ENCODE data around the gene SSBP2.
A peak's percentile ranks its signal among the peaks of the same experiment; 100 is the strongest.
"Not testable (repeated sequence)": the region's sequence is repeated elsewhere in the genome, so short reads cannot be mapped to it uniquely, and the experiment has no call there.

The SSBP2 gene

GRCh38 chr5:81646469-81646995, 104.4 kb downstream of the SSBP2 start:
- no peak for DNase-seq

DNA sequence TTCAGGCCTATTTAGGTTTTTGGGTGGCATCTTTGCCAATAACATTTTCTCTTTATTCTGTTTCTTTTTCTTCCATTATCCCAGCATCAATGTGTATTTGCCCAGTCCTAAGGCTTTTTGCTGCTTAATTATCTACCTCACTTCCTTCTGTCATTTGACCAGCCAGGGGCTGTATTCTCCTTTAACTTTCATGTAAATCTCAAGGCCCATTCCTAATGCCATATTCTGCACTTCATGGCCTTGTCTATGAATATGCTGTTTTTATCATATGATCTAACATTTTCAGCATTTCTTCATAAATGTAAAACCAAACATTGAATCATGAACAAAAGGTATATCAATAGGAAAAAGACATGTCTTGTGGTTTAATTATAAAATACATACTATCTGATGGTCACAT, 108.7 kb downstream of the SSBP2 start:
- no peak for DNase-seq

DNA sequence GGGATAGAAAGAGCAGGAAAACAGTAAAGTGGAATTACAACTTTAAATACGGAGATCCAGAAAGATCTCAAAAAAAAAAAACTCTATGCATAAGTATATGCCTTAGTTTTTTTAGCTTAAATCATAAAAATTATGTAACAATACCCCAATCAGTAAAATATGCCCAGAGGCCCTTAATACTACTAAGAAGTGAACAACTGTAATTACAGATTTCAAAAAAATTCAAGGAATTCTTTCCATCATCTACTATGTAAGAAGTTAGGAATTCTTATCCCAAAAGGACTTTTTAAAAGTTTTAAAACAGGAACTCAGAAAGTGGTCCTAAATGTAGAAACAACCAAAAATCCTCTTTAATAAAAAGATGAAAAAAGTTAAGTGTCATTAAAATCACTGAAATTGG, 111.3 kb downstream of the SSBP2 start:
- DNase-seq, result no peak

DNA sequence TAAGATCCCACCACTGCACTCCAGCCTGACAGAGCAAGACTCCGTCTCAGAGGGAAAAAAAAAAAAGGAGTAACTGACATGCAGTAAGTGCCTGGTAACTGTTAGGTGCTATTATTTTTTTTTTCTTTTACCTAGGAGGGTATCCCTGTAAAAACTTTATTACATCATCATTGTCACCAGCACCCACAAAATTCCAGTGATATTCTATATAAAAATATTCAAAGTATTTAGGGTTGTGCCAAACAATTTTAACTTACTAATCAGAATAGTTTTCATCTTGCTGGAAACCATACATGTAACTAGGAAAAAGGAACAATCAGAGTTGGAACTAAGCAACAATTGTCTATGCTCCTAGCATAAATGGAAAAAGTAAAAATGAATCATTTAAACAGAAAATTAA, 112.4 kb downstream of the SSBP2 start:
- no peak for DNase-seq

GRCh38 chr5:81633891-81634290, 117.0 kb downstream of the SSBP2 start:
- DNase-seq, result no peak

GRCh38 chr5:81633471-81633870, 117.4 kb downstream of the SSBP2 start:
- no peak for DNase-seq

DNA sequence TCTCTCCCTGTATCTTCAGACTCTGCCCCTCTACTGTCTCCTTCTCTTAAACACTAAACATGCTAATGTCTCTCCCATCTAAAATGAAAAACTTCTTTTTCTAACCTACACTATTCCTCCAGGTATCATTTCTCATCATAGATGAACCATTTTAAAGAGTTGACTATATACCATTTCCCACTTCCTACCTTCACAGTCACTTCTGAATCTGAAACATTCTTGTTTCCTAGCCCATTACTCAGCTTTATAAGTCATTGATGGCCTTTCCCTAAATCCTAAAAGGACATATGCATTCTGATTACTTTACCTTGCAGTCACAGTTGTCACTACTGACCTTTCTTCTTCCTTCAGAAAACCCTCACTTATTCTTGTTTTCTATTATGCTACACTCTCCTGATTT, 118.2 kb downstream of the SSBP2 start:
- DNase-seq, result no peak

- no peak for DNase-seq
These were observed 119.3 kb downstream of the SSBP2 start for GRCh38 chr5:81631621-81632020.

GRCh38 chr5:81631124-81631523, 119.8 kb downstream of the SSBP2 start:
- no peak for DNase-seq

DNA sequence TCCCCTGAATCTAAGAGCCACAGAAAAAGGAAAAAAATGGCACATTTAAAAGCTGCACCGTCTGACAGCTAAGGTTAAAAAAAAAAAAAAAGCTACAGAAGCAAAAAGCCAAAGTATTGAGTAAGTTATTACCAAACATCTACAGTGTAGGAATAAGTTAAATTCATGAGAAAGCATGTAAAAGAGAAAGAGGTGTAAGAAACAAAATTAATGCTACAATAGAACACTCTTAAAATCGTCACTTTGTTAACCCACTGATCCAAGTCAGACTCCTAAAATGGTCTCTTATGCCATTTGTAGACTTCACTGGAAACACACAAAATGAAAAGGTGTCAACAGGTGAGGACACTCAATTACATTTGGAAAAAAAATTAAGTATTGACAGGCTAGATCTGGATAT, 120.2 kb downstream of the SSBP2 start:
- no peak for DNase-seq

DNA sequence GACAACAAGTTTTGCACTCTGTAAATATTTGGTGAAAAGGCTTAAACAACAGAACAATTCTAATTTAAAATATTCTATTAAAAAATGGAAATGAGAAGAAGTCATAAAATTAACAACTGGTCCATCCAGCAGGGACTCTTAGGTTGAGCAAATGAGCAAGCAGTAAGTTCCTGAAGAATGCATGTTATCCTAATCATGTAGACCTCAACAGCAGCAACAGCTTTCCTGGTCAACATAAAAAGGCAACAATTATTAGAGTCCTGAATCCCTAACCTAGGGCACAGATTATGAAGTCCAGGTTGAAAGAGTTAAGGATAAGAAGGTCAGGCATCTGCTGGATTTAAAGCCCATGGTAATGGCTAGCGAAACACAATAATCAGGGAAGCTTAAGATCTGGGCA, 120.9 kb downstream of the SSBP2 start:
- DNase-seq, result no peak

DNA sequence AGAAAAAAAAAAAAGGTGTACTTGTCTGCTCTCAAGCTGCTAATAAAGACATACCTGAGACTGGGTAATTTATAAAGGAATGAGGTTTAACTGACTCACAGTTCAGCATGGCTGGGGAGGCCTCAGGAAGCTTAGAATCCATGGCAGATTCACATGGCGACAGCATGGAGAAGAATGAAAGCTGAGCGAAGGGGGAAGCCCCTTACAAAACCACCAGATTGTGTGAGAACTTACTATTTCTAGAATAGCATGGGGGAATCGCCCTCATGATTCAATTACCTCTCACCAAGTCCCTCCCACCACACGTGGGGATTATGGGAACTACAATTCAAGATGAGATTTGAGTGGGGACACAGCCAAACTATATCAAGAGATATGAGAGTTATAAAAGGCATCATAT, 122.8 kb downstream of the SSBP2 start:
- DNase-seq, result not testable (repeated sequence)

DNA sequence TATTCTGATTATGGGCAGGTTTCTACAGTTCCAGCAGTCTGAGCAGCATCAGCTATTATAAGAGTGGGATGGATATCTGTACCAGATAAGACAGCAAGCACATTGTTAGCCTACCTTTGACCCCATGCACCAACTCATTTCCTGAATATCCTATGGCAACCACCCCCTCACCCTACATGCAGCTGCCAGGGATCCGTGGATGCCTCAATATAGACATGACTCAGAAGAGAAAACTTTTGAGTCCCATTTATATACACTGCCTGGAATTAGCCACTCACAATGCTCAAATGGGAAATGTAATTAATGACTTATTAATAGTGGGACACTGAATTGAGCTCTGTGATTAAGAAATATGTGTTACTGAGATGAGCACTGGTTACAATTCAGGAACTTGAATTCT, 124.4 kb downstream of the SSBP2 start:
- peak; percentile 74 for DNase-seq

DNA sequence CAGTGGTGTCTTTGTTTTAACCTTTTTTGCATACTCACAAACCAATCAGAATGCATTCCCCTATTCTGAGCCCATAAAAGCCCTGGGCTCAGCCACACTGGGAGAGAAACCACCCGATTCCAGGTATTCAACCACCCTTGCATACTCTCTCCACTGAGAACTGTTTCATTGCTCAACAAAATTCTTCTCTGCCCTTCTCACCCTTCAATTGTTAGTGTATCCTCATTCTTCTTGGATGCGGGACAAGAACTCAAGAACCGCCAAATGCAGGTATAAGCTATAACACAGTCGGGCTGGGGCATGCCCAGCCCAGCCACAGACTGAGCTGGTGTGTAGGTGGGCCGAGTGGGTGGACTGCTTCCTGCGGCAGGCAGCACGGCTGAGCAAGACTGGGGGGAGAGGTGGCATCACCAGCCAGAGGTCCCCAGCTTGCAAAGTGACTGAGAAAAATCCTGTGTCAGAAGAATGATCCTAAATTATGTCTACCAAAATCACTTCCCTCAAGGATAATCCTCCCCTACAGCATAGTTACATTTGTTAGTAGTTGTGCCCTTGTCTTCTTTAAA, 141.0 kb downstream of the SSBP2 start:
- no peak for DNase-seq

GRCh38 chr5:81608976-81609375, 141.9 kb downstream of the SSBP2 start:
- no peak for DNase-seq

DNA sequence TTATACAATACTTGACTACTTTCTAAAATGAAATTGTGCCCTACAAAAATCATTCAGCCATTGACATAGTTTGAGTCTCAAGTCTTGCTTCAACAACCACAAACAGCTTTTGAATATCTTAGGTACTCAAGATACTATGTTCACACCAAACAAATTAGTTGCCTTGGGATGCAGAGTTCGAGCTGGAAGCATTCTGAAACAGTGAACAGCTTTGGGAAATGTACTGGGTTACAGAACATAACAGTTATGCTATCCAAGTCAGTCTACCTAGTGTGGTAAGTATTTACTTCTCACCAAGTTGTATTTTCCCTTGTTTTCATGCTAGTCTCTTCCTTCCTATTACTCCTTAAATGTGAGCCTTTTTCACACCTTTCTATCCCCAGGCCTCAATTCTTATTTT, 143.2 kb downstream of the SSBP2 start:
- DNase-seq, result no peak

- no peak for DNase-seq
These were observed 144.7 kb downstream of the SSBP2 start for GRCh38 chr5:81606150-81606549.

- no peak for DNase-seq
These were observed 145.6 kb downstream of the SSBP2 start for GRCh38 chr5:81605299-81605698.

GRCh38 chr5:81604193-81604592, 146.7 kb downstream of the SSBP2 start:
- DNase-seq, result no peak

DNA sequence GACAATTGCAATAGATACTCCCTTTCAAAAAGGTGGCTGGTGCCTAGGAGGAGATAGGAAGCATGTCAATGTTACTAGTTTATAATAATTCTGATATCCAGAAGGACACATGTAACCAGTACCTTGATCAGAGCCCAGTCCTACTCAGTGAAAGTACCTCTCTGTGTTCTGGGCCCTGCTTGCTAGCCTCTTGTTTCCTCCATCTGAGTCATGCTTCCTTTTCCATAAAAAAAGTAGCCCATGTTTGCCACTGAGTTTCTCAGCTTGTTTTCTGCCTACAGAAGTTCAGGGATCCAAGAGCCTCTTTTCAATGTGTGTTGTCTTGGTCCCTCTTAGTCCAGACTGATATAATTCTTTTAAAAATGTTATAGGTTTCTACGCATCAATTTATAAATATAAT, 149.0 kb downstream of the SSBP2 start:
- no peak for DNase-seq

- DNase-seq, result not testable (repeated sequence)
These were observed 158.8 kb downstream of the SSBP2 start for GRCh38 chr5:81592085-81592484.

DNA sequence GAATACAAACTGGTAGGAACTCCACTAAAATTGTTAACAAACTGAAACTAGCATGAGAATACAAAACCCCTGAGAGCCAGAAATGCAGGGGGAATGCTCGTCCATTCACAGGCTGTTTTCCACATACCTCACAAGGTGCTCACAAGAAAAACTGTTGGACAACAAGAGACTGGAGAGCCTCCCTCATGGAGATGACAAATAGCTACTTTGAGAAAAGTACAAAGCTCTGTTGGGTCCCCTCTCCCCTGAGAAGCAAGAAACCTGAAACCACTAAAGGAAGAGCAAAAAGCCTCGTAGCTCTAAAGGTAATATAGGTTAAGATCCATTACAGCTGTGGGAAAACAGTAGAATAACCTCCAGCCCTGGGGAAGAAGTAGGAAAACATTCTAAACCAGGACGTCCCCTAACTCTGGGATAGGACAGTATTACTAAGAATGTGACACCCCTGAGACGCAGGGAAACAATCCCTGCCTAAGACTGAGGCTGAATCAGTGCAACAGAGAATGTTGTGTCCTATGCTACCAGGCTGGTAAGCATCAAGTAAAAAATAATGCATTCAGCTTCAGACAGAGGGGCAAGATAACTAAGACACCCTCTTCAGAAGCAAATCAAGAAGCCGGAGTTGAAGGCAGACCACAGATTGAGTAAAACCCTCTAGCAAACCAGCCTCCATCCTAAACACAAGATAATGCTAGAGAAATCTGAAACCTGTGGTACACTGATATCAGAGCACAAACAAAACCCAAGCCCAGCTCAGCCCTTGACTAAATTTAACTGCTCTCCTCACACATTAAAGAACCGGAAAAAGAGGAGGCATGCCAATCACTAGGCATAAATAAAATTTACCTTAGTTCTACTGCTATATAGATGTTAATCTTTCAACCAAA, 160.2 kb downstream of the SSBP2 start:
- no peak for DNase-seq

DNA sequence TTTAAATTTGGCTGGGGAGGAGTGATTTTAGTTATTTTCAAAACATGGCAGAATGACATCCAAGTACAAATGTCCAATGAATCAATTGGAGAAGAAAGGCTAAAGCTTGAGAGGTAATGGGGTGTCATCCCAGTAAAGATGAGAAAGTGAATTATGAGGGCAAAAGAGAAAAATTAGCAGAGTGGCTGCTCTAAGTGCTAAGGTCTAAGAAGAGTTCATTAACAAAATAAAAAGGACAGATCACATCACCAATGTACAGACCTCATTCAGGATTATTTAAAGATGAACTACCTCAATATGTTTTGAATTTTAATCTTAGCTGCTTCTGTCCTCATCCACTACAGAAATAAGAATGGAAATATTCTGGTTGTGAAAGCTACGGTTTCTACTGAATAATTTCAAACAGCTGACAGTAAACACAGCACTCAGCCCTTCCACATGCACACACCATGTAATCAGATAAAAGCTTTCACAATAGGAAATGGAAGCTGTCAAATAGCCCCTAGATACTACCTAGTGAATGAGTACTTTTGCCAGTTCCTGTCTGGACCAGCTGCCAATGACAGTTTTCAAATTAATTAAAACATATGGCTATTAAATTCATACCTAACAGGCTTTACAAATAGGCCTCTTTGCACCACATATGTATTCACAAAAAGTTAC, 171.5 kb downstream of the SSBP2 start:
- peak; percentile 63 for DNase-seq

DNA sequence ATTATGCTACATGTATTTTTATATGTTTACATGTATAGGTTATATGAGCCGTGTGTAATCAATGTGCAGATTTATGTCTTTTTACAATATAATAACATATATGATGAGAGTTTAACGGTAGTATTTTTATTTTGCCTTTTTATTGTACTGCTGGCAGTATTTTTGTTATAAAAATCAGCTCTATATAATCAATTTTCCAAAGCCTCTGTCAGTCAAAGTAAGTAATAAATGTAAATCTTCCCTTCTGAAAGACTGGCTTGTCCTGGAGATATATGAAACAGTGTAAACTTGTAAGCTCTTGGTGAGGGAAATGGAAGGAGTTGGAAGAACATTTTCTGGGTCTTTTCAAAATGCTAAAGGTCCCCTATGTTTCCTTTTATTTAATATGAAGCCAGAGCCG, 173.8 kb downstream of the SSBP2 start:
- DNase-seq, result no peak

Measured in NCI-H146 (cell line).